Measurements from ENCODE around the gene HSF2BP.
"Not testable (repeated sequence)": the region's sequence is repeated elsewhere in the genome, so short reads cannot be mapped to it uniquely, and the experiment has no call there.

Gene HSF2BP

GRCh38 chr21:43659136-43660000 lies at the start of gene HSF2BP, which contains the start of gene RRP1B:
HSF2BP (minus strand) TSS chr21:43659488; CDS start chr21:43658096, 1,392 bp downstream.
RRP1B (plus strand) TSS chr21:43659560; CDS start chr21:43659665, 105 bp downstream.
- DNase-seq (ENCODE audit: low read depth, low spot score), result no peak

- no peak for DNase-seq (ENCODE audit: low read depth, low spot score)
These were observed 49.6 kb upstream of the HSF2BP start for GRCh38 chr21:43708745-43709381.

- DNase-seq (ENCODE audit: low read depth, low spot score), result no peak
These were observed 48.2 kb upstream of the HSF2BP start for GRCh38 chr21:43707462-43707861.

- no peak for DNase-seq (ENCODE audit: low read depth, low spot score)
These were observed 44.0 kb upstream of the HSF2BP start for GRCh38 chr21:43703035-43703880.

GRCh38 chr21:43702785-43703034 lies 43.4 kb upstream of the HSF2BP start:
- DNase-seq (ENCODE audit: low read depth, low spot score), result no peak

- DNase-seq (ENCODE audit: low read depth, low spot score), result no peak
These were observed 42.9 kb upstream of the HSF2BP start for GRCh38 chr21:43701936-43702784.

- DNase-seq (ENCODE audit: low read depth, low spot score), result no peak
These were observed 40.8 kb upstream of the HSF2BP start for GRCh38 chr21:43699933-43700599.

- DNase-seq (ENCODE audit: low read depth, low spot score), result not testable (repeated sequence)
These were observed 40.1 kb upstream of the HSF2BP start for GRCh38 chr21:43699492-43699777.

GRCh38 chr21:43697758-43698643 lies 38.7 kb upstream of the HSF2BP start:
- no peak for DNase-seq (ENCODE audit: low read depth, low spot score)

- DNase-seq (ENCODE audit: low read depth, low spot score), result no peak
These were observed 36.9 kb upstream of the HSF2BP start for GRCh38 chr21:43696214-43696613.

GRCh38 chr21:43694437-43695079 lies 35.3 kb upstream of the HSF2BP start:
- DNase-seq (ENCODE audit: low read depth, low spot score), result no peak

- DNase-seq (ENCODE audit: low read depth, low spot score), result no peak
These were observed 34.7 kb upstream of the HSF2BP start for GRCh38 chr21:43693981-43694380.

- DNase-seq (ENCODE audit: low read depth, low spot score), result no peak
These were observed 33.7 kb upstream of the HSF2BP start for GRCh38 chr21:43692949-43693348.

GRCh38 chr21:43691801-43692200 lies 32.5 kb upstream of the HSF2BP start:
- no peak for DNase-seq (ENCODE audit: low read depth, low spot score)

- DNase-seq (ENCODE audit: low read depth, low spot score), result no peak
These were observed 32.0 kb upstream of the HSF2BP start for GRCh38 chr21:43691086-43691795.

- no peak for DNase-seq (ENCODE audit: low read depth, low spot score)
These were observed 31.1 kb upstream of the HSF2BP start for GRCh38 chr21:43690346-43690745.

- DNase-seq (ENCODE audit: low read depth, low spot score), result no peak
These were observed 30.5 kb upstream of the HSF2BP start for GRCh38 chr21:43689556-43690337.

GRCh38 chr21:43688906-43689305 lies 29.6 kb upstream of the HSF2BP start:
- DNase-seq (ENCODE audit: low read depth, low spot score), result no peak

Measured in brain pericyte (primary cell).